Measurements from ENCODE around the gene KLHL1. TPM values are rescaled to one million over a fixed set of nuclear protein-coding genes. Genes with fewer than 3 reads are reported as not detected.

The KLHL1 gene
- total RNA-seq, 1 donor from 2014 or later: not detected

- Histone ChIP-seq H3K4me3 (no peak overlapping the region), H3K27me3 (ENCODE audit: low read depth) (no peaks in the 10 kb centered on the region), H3K4me1 (no peaks in the 10 kb centered on the region), H3K9me3 (no peaks in the 10 kb centered on the region), H3K27ac (no peak overlapping the region), H3K36me3 (no peaks in the 10 kb centered on the region)
- ATAC-seq (no peak), DNase-seq (no peak)
- intact Hi-C loops (cut with DNase I): no loop called here
- no peak for TF ChIP-seq CTCF (IDR thresholded peaks at IDR 0.05)
Measured at GRCh38 chr13:69959046-69959445, 149.2 kb downstream of the KLHL1 start.

- Histone ChIP-seq H3K4me1 (no peaks in the 10 kb centered on the region), H3K36me3 (no peaks in the 10 kb centered on the region), H3K27ac (no peak overlapping the region), H3K27me3 (ENCODE audit: low read depth) (no peaks in the 10 kb centered on the region), H3K4me3 (no peak overlapping the region), H3K9me3 (no peaks in the 10 kb centered on the region)
- DNase-seq (no peak), ATAC-seq (no peak)
- TF ChIP-seq CTCF (IDR thresholded peaks at IDR 0.05): no peak
- intact Hi-C loops (cut with DNase I): no loop called here
Measured at GRCh38 chr13:69956839-69957238, 151.4 kb downstream of the KLHL1 start.

GRCh38 chr13:69956349-69956748 lies 151.9 kb downstream of the KLHL1 start:
- ATAC-seq (no peak), DNase-seq (no peak)
- H3K4me1 ChIP-seq: no peaks in the 10 kb centered on the region
- no peak for TF ChIP-seq CTCF (IDR thresholded peaks at IDR 0.05)
- no peaks in the 10 kb centered on the region for H3K9me3 ChIP-seq
- no peaks in the 10 kb centered on the region for H3K27me3 ChIP-seq (ENCODE audit: low read depth)
- intact Hi-C loops (cut with DNase I): no loop called here
- no peak overlapping the region for H3K4me3 ChIP-seq
- no peak overlapping the region for H3K27ac ChIP-seq
- no peaks in the 10 kb centered on the region for H3K36me3 ChIP-seq

GRCh38 chr13:69955271-69955670 lies 153.0 kb downstream of the KLHL1 start:
- no peak for TF ChIP-seq CTCF (IDR thresholded peaks at IDR 0.05)
- ATAC-seq: no peak
- no peaks in the 10 kb centered on the region for H3K9me3 ChIP-seq
- H3K27ac ChIP-seq: no peak overlapping the region
- intact Hi-C loops (cut with DNase I): no loop called here
- H3K4me1 ChIP-seq: no peaks in the 10 kb centered on the region
- no peaks in the 10 kb centered on the region for H3K36me3 ChIP-seq
- H3K4me3 ChIP-seq: no peak overlapping the region
- DNase-seq: no peak
- no peaks in the 10 kb centered on the region for H3K27me3 ChIP-seq (ENCODE audit: low read depth)

- ATAC-seq (no peak), DNase-seq (no peak)
- Histone ChIP-seq H3K9me3 (no peaks in the 10 kb centered on the region), H3K27ac (no peak overlapping the region), H3K4me3 (no peak overlapping the region), H3K4me1 (no peaks in the 10 kb centered on the region), H3K36me3 (no peaks in the 10 kb centered on the region), H3K27me3 (ENCODE audit: low read depth) (no peaks in the 10 kb centered on the region)
- no peak for TF ChIP-seq CTCF (IDR thresholded peaks at IDR 0.05)
- intact Hi-C loops (cut with DNase I): no loop called here
Measured at GRCh38 chr13:69951412-69951811, 156.8 kb downstream of the KLHL1 start.

GRCh38 chr13:69950160-69950559 lies 158.1 kb downstream of the KLHL1 start:
- Histone ChIP-seq H3K4me3 (no peak overlapping the region), H3K27me3 (ENCODE audit: low read depth) (no peaks in the 10 kb centered on the region), H3K9me3 (no peaks in the 10 kb centered on the region), H3K27ac (no peak overlapping the region), H3K36me3 (no peaks in the 10 kb centered on the region), H3K4me1 (no peaks in the 10 kb centered on the region)
- no peak for ATAC-seq
- no peak for DNase-seq
- no peak for TF ChIP-seq CTCF (IDR thresholded peaks at IDR 0.05)
- intact Hi-C loops (cut with DNase I): no loop called here

Measured in lower lobe of right lung (tissue), 2 donors.